HEK293 (cell line): ENCODE results near the gene ZBTB48.

Experiments
- CTCF ChIA-PET: fragments of 350-600 bp; formaldehyde crosslinking; extraction: SDS; loops from one replicate; lab custom pipeline; 2021; ENCODE audit warnings: antibody characterized with exemption; lab: Yijun Ruan, JAX
- POLR2A ChIA-PET: fragments of 300-600 bp; formaldehyde crosslinking; extraction: SDS; loops from one replicate; lab custom pipeline; 2020; ENCODE audit warnings: antibody characterized with exemption, inconsistent platforms; lab: Yijun Ruan, JAX
- H3K27ac ChIP-seq: fragments of 200-500 bp; sonication (Bioruptor generic); 2 replicates; pipeline ENCODE4 v1.5.1; 2014; ENCODE audit warnings: low read depth, low read length, control low read depth, inconsistent platforms; ENCODE audit errors: extremely low read depth
- H3K36me3 ChIP-seq, 2 experiments: fragments of 200-500 bp in 1 of 2; sonication (Bioruptor generic) in 1 of 2; 1 replicate in 1 of 2; 2 replicates in 1 of 2; pipeline ENCODE4 v1.5.1; 2014 to 2017; ENCODE audit warnings: inconsistent platforms in 2 of 2, low read length in 2 of 2; ENCODE audit not compliant: control insufficient read depth in 2 of 2, insufficient read depth in 1 of 2
- H3K4me1 ChIP-seq: fragments of 200-500 bp; sonication (Bioruptor generic); 2 replicates; pipeline ENCODE4 v1.5.1; 2014; ENCODE audit warnings: mild to moderate bottlenecking, low read length, inconsistent platforms; ENCODE audit not compliant: control insufficient read depth, insufficient read depth
- H3K4me3 ChIP-seq: 2 replicates; pipeline ENCODE4 v1.5.1; 2011; ENCODE audit warnings: low read depth, mild to moderate bottlenecking, control low read depth, low read length, moderate library complexity
- H3K9me3 ChIP-seq: fragments of 200-500 bp; sonication (Bioruptor generic); 2 replicates; pipeline ENCODE4 v1.5.1; 2014; ENCODE audit warnings: low read depth, low read length, inconsistent platforms; ENCODE audit not compliant: control insufficient read depth, insufficient read depth
- EGR2 ChIP-seq: fragments of 450-650 bp; formaldehyde crosslinking; IDR thresholded peaks from 2 replicates; pipeline ENCODE4 v1.5.1; 2016; ENCODE audit warnings: low read depth, missing biosample characterization, missing genetic modification characterization
- HOXD13 ChIP-seq: sonication (generic); formaldehyde crosslinking; IDR thresholded peaks from 2 replicates; pipeline ENCODE4 v1.8.0; 2022; ENCODE audit warnings: missing genetic modification reagents, borderline replicate concordance
- OSR2 ChIP-seq: fragments of 450-650 bp; formaldehyde crosslinking; IDR thresholded peaks from 2 replicates; pipeline ENCODE4 v1.5.1; 2016; ENCODE audit warnings: missing biosample characterization, missing genetic modification characterization
- SP7 ChIP-seq: fragments of 450-650 bp; formaldehyde crosslinking; IDR thresholded peaks from 2 replicates; pipeline ENCODE4 v1.5.1; 2016; ENCODE audit warnings: missing biosample characterization, missing genetic modification characterization
- ZBTB17 ChIP-seq: fragments of 450-650 bp; formaldehyde crosslinking; IDR thresholded peaks from 2 replicates; pipeline ENCODE4 v1.5.1; 2016; ENCODE audit warnings: missing biosample characterization, missing genetic modification characterization
- ZNF146 ChIP-seq: fragments of 450-650 bp; formaldehyde crosslinking; IDR thresholded peaks from 2 replicates; pipeline ENCODE4 v1.5.1; 2016; ENCODE audit warnings: missing biosample characterization, missing genetic modification characterization
- ZNF24 ChIP-seq: fragments of 450-650 bp; formaldehyde crosslinking; IDR thresholded peaks from 2 replicates; pipeline ENCODE4 v1.5.1; 2016; ENCODE audit warnings: missing biosample characterization, missing genetic modification characterization
- ZNF394 ChIP-seq: fragments of 450-650 bp; formaldehyde crosslinking; IDR thresholded peaks from 2 replicates; pipeline ENCODE4 v1.5.1; 2016; ENCODE audit warnings: missing biosample characterization, missing genetic modification characterization, mild to moderate bottlenecking, moderate library complexity, borderline replicate concordance
- ZNF785 ChIP-seq: fragments of 450-650 bp; formaldehyde crosslinking; IDR thresholded peaks from 2 replicates; pipeline ENCODE4 v1.5.1; 2016; ENCODE audit warnings: missing biosample characterization, missing genetic modification characterization
- ZNF792 ChIP-seq: fragments of 450-650 bp; formaldehyde crosslinking; IDR thresholded peaks from 2 replicates; pipeline ENCODE4 v1.5.1; 2016; ENCODE audit warnings: missing biosample characterization, missing genetic modification characterization
- ZSCAN23 ChIP-seq: fragments of 450-650 bp; formaldehyde crosslinking; IDR thresholded peaks from 2 replicates; pipeline ENCODE4 v1.5.1; 2016; ENCODE audit warnings: missing biosample characterization, missing genetic modification characterization
- TF ChIP-seq, protein P1 (sequence below): fragments of 450-650 bp; formaldehyde crosslinking; IDR thresholded peaks from 2 replicates; pipeline ENCODE4 v1.5.1; 2016; ENCODE audit warnings: missing biosample characterization, missing genetic modification characterization, low read depth
- TF ChIP-seq, protein P2 (sequence below): sonication (generic); formaldehyde crosslinking; IDR thresholded peaks from 2 replicates; pipeline ENCODE4 v1.8.1; 2022; ENCODE audit warnings: mild to moderate bottlenecking, moderate library complexity, missing genetic modification reagents
- TF ChIP-seq, protein P3 (sequence below): fragments of 450-650 bp; formaldehyde crosslinking; IDR thresholded peaks from 2 replicates; pipeline ENCODE4 v1.5.1; 2017; ENCODE audit warnings: missing biosample characterization, missing genetic modification characterization
- TF ChIP-seq, protein P4 (sequence below): fragments of 450-650 bp; formaldehyde crosslinking; IDR thresholded peaks from 2 replicates; pipeline ENCODE4 v1.5.1; 2016; ENCODE audit warnings: missing biosample characterization, missing genetic modification characterization, borderline replicate concordance

The ZBTB48 gene

DNA sequence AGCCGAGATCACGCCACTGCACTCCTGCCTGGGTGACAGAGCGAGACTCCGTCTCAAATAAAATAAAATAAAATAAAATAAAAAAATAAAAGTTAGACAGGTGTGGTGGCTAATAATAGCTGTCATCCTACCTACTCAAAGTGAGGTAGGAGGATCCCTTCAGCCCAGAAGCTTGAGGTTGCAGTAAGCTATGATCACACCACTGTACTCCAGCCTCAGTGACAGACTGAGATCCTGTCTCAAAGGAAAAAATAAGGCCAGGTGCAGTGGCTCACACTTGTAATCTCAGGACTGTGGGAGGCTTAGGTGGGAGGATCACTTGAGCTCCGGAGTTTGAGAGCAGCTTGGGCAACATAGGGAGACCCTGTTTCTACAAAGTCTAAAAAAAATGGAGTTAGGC lies 43.5 kb upstream of the ZBTB48 start:
- H3K36me3 ChIP-seq, result peaks cover 38 to 89% of the 10 kb centered on the region in 2 experiments
- H3K27ac ChIP-seq, result no peak overlapping the region
- POLR2A ChIA-PET, result interaction anchor here (1.2 kb wide), 1 partner anchor 11 kb away, joined by 3 read pairs; no protein-coding TSS in a partner anchor

DNA sequence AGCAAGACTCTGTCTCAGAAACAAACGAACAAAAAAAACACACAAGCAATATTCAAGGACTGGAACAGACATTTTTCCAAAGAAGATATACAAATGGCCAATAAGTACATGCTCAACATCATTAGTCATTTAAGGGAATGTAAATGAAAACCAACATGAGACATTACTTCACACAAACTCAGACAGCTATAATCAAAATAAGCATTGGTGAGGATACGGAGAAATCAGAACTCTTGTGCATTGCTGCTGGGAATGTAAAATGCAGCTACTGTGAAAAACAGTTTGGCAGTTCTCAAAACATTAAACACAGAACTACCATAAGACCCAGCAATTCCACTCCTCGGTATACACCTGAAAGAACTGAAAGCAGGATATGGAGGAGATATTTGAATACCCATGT lies 40.8 kb upstream of the ZBTB48 start:
- TF ChIP-seq, protein P1, sequence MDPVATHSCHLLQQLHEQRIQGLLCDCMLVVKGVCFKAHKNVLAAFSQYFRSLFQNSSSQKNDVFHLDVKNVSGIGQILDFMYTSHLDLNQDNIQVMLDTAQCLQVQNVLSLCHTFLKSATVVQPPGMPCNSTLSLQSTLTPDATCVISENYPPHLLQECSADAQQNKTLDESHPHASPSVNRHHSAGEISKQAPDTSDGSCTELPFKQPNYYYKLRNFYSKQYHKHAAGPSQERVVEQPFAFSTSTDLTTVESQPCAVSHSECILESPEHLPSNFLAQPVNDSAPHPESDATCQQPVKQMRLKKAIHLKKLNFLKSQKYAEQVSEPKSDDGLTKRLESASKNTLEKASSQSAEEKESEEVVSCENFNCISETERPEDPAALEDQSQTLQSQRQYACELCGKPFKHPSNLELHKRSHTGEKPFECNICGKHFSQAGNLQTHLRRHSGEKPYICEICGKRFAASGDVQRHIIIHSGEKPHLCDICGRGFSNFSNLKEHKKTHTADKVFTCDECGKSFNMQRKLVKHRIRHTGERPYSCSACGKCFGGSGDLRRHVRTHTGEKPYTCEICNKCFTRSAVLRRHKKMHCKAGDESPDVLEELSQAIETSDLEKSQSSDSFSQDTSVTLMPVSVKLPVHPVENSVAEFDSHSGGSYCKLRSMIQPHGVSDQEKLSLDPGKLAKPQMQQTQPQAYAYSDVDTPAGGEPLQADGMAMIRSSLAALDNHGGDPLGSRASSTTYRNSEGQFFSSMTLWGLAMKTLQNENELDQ (tag by site-specific recombination), result no peak
- 0 out of 2 replicates have a peak, but pooled peaks have one; percentile 20 for TF ChIP-seq ZBTB17 (tag by site-specific recombination)
- no peak for TF ChIP-seq ZNF146 (tag by site-specific recombination)
- no peak for TF ChIP-seq ZNF24 (tag by site-specific recombination)
- TF ChIP-seq HOXD13 (CRISPR knock-in tag), result no peak
- no peak for TF ChIP-seq ZNF394 (tag by site-specific recombination)
- TF ChIP-seq ZSCAN23 (tag by site-specific recombination), result no peak
- no peak for TF ChIP-seq OSR2
- TF ChIP-seq, protein P2, sequence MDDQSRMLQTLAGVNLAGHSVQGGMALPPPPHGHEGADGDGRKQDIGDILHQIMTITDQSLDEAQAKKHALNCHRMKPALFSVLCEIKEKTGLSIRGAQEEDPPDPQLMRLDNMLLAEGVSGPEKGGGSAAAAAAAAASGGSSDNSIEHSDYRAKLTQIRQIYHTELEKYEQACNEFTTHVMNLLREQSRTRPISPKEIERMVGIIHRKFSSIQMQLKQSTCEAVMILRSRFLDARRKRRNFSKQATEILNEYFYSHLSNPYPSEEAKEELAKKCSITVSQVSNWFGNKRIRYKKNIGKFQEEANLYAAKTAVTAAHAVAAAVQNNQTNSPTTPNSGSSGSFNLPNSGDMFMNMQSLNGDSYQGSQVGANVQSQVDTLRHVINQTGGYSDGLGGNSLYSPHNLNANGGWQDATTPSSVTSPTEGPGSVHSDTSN (CRISPR knock-in tag), result no peak
- Histone ChIP-seq H3K4me3 (no peak overlapping the region), H3K27ac (no peak overlapping the region), H3K36me3 (peaks cover 37 to 87% of the 10 kb centered on the region in 2 experiments), H3K4me1 (no peaks in the 10 kb centered on the region), H3K9me3 (no peaks in the 10 kb centered on the region)
- CTCF ChIA-PET, result no interaction called here
- POLR2A ChIA-PET, result no interaction called here

More for the DNA sequence above, 43.5 kb upstream of the ZBTB48 start:
- no peaks in the 10 kb centered on the region for H3K9me3 ChIP-seq
- CTCF ChIA-PET, result interaction anchor here (1.6 to 2.6 kb wide), 2 partner anchors 18 to 46 kb away, joined by 4 to 7 read pairs; partner anchors contain the start of gene NOL9
- H3K4me3 ChIP-seq, result no peak overlapping the region
- H3K4me1 ChIP-seq, result no peaks in the 10 kb centered on the region
- TF ChIP-seq EGR2 (peak; percentile 38; the same call in 1 of the 2 replicates), ZNF785 (tag by site-specific recombination) (no peak)
- TF ChIP-seq, all 188 proteins: peak for 1

DNA sequence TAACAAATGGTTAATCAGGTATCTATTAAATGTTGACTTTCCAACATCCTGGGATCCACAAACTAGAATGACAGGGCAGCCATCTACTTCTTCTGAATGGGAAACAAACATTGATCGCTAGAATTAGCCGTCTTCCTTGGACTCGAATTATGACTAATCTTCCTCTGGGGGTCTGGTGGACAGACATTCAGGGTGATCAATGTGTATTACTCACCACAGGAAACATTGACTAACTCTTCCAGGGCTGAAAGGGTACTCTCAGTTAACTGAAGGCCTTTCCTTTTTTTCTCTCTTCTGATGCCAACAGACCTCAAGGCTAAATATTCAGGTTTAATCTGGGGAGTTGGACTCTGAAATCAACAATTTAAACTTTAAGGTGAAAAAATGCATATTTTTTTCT lies 35.0 kb upstream of the ZBTB48 start:
- Histone ChIP-seq H3K4me1 (no peaks in the 10 kb centered on the region), H3K9me3 (no peaks in the 10 kb centered on the region), H3K4me3 (no peak overlapping the region), H3K36me3 (peaks cover 48 to 95% of the 10 kb centered on the region in 2 experiments), H3K27ac (no peak overlapping the region)
- CTCF ChIA-PET, result no interaction called here
- TF ChIP-seq SP7 (tag by site-specific recombination), result no peak
- TF ChIP-seq, protein P3, sequence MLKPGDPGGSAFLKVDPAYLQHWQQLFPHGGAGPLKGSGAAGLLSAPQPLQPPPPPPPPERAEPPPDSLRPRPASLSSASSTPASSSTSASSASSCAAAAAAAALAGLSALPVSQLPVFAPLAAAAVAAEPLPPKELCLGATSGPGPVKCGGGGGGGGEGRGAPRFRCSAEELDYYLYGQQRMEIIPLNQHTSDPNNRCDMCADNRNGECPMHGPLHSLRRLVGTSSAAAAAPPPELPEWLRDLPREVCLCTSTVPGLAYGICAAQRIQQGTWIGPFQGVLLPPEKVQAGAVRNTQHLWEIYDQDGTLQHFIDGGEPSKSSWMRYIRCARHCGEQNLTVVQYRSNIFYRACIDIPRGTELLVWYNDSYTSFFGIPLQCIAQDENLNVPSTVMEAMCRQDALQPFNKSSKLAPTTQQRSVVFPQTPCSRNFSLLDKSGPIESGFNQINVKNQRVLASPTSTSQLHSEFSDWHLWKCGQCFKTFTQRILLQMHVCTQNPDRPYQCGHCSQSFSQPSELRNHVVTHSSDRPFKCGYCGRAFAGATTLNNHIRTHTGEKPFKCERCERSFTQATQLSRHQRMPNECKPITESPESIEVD, result no peak
- TF ChIP-seq ZNF792, result no peak
- TF ChIP-seq, protein P4, sequence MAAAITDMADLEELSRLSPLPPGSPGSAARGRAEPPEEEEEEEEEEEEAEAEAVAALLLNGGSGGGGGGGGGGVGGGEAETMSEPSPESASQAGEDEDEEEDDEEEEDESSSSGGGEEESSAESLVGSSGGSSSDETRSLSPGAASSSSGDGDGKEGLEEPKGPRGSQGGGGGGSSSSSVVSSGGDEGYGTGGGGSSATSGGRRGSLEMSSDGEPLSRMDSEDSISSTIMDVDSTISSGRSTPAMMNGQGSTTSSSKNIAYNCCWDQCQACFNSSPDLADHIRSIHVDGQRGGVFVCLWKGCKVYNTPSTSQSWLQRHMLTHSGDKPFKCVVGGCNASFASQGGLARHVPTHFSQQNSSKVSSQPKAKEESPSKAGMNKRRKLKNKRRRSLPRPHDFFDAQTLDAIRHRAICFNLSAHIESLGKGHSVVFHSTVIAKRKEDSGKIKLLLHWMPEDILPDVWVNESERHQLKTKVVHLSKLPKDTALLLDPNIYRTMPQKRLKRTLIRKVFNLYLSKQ, result no peak
- POLR2A ChIA-PET, result no interaction called here
